ENCODE data around the gene SLC35C1. TPM values are rescaled to one million over a fixed set of nuclear protein-coding genes. Genes with fewer than 3 reads are reported as not detected.
A peak's percentile ranks its signal among the peaks of the same experiment; 100 is the strongest.

The SLC35C1 gene
- total and polyA plus RNA-seq, 2 of the 13 experiments (the other 11 are each of a cell fraction or from before 2014, with no cell fraction given): 2.9 to 7.0 TPM

DNA sequence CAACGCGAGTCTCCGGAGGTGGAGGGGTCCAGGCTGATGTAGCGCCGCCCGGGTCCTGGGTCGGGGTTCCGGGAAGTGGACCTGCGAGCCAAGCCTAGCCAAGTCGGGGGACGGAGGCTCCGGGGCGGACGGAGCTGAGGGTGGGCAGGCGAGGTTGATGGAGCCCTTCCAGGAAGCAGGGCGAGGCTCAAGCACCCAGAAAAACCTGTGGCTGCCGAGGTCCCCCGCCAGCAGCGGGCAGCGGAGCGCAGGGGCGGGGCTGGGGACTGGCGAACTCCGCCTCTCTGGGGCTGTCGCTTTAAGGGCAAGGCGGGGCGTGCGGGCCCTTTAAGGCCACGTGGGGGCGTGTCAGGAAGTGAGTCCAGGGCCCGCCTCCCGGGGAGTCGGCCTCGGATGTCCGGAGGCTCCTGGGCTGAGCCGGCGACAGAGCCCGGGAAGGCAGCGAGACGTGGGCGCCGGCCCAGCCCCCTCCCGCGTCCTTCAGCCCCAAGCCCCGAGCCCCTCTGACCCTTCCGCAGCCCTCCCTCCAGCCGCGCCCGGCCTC, at the start of gene SLC35C1 (continued):
- no peak for TF ChIP-seq ZNF770 (CRISPR knock-in tag; IDR thresholded peaks at IDR 0.05)
- TF ChIP-seq, protein P1, sequence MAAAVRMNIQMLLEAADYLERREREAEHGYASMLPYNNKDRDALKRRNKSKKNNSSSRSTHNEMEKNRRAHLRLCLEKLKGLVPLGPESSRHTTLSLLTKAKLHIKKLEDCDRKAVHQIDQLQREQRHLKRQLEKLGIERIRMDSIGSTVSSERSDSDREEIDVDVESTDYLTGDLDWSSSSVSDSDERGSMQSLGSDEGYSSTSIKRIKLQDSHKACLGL (CRISPR knock-in tag; IDR thresholded peaks at IDR 0.05): no peak
- TF ChIP-seq ZNF572 (CRISPR knock-in tag; IDR thresholded peaks at IDR 0.05): no peak
- no peak; the same call in 1 of the 2 replicates for TF ChIP-seq ZNF331 (CRISPR knock-in tag; IDR thresholded peaks at IDR 0.05)
- no peak for TF ChIP-seq ZNF296 (CRISPR knock-in tag; conservative IDR thresholded peaks at IDR 0.05)
- TF ChIP-seq, protein P2, sequence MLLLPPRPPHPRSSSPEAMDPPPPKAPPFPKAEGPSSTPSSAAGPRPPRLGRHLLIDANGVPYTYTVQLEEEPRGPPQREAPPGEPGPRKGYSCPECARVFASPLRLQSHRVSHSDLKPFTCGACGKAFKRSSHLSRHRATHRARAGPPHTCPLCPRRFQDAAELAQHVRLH (CRISPR knock-in tag; IDR thresholded peaks at IDR 0.05; ENCODE audit: borderline replicate concordance, low read depth): no peak
- TF ChIP-seq, protein P3, sequence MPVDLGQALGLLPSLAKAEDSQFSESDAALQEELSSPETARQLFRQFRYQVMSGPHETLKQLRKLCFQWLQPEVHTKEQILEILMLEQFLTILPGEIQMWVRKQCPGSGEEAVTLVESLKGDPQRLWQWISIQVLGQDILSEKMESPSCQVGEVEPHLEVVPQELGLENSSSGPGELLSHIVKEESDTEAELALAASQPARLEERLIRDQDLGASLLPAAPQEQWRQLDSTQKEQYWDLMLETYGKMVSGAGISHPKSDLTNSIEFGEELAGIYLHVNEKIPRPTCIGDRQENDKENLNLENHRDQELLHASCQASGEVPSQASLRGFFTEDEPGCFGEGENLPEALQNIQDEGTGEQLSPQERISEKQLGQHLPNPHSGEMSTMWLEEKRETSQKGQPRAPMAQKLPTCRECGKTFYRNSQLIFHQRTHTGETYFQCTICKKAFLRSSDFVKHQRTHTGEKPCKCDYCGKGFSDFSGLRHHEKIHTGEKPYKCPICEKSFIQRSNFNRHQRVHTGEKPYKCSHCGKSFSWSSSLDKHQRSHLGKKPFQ (CRISPR knock-in tag; IDR thresholded peaks at IDR 0.05; ENCODE audit: insufficient replicate concordance): no peak
- TF ChIP-seq KDM1A (CRISPR knock-in tag; IDR thresholded peaks at IDR 0.05): no peak
- TF ChIP-seq ZNF484 (CRISPR knock-in tag; IDR thresholded peaks at IDR 0.05; ENCODE audit: borderline replicate concordance, low read depth): no peak
- TF ChIP-seq ZC3H4 (CRISPR knock-in tag; IDR thresholded peaks at IDR 0.05; ENCODE audit: borderline replicate concordance): no peak
- TF ChIP-seq ZNF460 (CRISPR knock-in tag; IDR thresholded peaks at IDR 0.05; ENCODE audit: borderline replicate concordance): no peak
- no peak for TF ChIP-seq MED8 (CRISPR knock-in tag; IDR thresholded peaks at IDR 0.05; ENCODE audit: insufficient replicate concordance)
- no peak; the same call in 1 of the 2 replicates for TF ChIP-seq ZNF264 (CRISPR knock-in tag; IDR thresholded peaks at IDR 0.05)
- TF ChIP-seq, protein P4, sequence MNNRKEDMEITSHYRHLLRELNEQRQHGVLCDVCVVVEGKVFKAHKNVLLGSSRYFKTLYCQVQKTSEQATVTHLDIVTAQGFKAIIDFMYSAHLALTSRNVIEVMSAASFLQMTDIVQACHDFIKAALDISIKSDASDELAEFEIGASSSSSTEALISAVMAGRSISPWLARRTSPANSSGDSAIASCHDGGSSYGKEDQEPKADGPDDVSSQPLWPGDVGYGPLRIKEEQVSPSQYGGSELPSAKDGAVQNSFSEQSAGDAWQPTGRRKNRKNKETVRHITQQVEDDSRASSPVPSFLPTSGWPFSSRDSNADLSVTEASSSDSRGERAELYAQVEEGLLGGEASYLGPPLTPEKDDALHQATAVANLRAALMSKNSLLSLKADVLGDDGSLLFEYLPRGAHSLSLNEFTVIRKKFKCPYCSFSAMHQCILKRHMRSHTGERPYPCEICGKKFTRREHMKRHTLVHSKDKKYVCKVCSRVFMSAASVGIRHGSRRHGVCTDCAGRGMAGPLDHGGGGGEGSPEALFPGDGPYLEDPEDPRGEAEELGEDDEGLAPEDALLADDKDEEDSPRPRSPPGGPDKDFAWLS (CRISPR knock-in tag; IDR thresholded peaks at IDR 0.05; ENCODE audit: borderline replicate concordance): no peak
- TF ChIP-seq SP1 (IDR thresholded peaks at IDR 0.05): no peak
- peak; percentile 90 for TF ChIP-seq SP1 (CRISPR knock-in tag; IDR thresholded peaks at IDR 0.05)
- peak; percentile 49 for TF ChIP-seq POLR2AphosphoS5 (IDR thresholded peaks at IDR 0.05; ENCODE audit: low read depth, low read length)
- TF ChIP-seq, protein P5, sequence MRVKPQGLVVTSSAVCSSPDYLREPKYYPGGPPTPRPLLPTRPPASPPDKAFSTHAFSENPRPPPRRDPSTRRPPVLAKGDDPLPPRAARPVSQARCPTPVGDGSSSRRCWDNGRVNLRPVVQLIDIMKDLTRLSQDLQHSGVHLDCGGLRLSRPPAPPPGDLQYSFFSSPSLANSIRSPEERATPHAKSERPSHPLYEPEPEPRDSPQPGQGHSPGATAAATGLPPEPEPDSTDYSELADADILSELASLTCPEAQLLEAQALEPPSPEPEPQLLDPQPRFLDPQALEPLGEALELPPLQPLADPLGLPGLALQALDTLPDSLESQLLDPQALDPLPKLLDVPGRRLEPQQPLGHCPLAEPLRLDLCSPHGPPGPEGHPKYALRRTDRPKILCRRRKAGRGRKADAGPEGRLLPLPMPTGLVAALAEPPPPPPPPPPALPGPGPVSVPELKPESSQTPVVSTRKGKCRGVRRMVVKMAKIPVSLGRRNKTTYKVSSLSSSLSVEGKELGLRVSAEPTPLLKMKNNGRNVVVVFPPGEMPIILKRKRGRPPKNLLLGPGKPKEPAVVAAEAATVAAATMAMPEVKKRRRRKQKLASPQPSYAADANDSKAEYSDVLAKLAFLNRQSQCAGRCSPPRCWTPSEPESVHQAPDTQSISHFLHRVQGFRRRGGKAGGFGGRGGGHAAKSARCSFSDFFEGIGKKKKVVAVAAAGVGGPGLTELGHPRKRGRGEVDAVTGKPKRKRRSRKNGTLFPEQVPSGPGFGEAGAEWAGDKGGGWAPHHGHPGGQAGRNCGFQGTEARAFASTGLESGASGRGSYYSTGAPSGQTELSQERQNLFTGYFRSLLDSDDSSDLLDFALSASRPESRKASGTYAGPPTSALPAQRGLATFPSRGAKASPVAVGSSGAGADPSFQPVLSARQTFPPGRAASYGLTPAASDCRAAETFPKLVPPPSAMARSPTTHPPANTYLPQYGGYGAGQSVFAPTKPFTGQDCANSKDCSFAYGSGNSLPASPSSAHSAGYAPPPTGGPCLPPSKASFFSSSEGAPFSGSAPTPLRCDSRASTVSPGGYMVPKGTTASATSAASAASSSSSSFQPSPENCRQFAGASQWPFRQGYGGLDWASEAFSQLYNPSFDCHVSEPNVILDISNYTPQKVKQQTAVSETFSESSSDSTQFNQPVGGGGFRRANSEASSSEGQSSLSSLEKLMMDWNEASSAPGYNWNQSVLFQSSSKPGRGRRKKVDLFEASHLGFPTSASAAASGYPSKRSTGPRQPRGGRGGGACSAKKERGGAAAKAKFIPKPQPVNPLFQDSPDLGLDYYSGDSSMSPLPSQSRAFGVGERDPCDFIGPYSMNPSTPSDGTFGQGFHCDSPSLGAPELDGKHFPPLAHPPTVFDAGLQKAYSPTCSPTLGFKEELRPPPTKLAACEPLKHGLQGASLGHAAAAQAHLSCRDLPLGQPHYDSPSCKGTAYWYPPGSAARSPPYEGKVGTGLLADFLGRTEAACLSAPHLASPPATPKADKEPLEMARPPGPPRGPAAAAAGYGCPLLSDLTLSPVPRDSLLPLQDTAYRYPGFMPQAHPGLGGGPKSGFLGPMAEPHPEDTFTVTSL (CRISPR knock-in tag; IDR thresholded peaks at IDR 0.05; ENCODE audit: borderline replicate concordance): no peak
- no peak for TF ChIP-seq ZMYM2 (CRISPR knock-in tag; IDR thresholded peaks at IDR 0.05)

All from HepG2 (cell line).